Jurkat, Clone E6-1 (cell line): ENCODE measurements around the gene ZFY.
"Not testable (repeated sequence)": the region's sequence is repeated elsewhere in the genome, so short reads cannot be mapped to it uniquely, and the experiment has no call there.

Experiments
- DNase-seq: peaks from one replicate; pipeline ENCODE4 v3.0.0-alpha.2; 2011; ENCODE audit warnings: low read depth, low spot score
- H3K4me3 ChIP-seq: 2 replicates; pipeline ENCODE4 v1.5.1; 2011; ENCODE audit warnings: mild to moderate bottlenecking, low read length, control low read depth, moderate library complexity

ZFY gene

GRCh38 chrY:2965629-2966028 lies 30.4 kb downstream of the ZFY start:
- DNase-seq, result no peak
- no peak overlapping the region for H3K4me3 ChIP-seq

GRCh38 chrY:2969561-2969960 lies 34.4 kb downstream of the ZFY start:
- no peak for DNase-seq
- H3K4me3 ChIP-seq, result no peak overlapping the region

DNA sequence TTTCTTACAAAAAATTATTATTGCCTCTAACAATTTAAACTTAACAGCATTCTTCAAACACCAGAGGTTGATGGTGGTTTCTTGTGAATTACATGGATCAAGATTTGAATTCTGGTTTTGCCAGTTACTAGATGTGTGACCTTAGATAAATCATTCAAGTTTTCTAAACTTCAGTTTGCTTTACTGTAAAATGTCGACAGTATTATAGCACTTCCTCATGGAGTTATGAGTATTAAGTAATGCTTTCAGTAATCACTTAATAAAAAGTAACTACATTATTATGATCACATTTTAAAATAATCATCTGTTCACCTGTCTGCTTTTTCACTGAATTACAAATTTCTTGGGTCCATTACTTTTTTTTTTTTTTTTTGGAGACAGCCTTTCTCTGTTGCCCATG lies 37.5 kb downstream of the ZFY start:
- DNase-seq, result no peak

GRCh38 chrY:2973110-2973751 lies 38.0 kb downstream of the ZFY start:
- DNase-seq, result no peak
- H3K4me3 ChIP-seq, result no peak overlapping the region

More for the DNA sequence above, 37.5 kb downstream of the ZFY start:
- no peak overlapping the region for H3K4me3 ChIP-seq

- no peak for DNase-seq
- no peak overlapping the region for H3K4me3 ChIP-seq
These were observed 44.1 kb downstream of the ZFY start for GRCh38 chrY:2979283-2979682.

GRCh38 chrY:2984491-2984890 lies 49.3 kb downstream of the ZFY start:
- DNase-seq, result no peak
- H3K4me3 ChIP-seq, result no peak overlapping the region

GRCh38 chrY:2987178-2987577 lies 52.0 kb downstream of the ZFY start:
- not testable (repeated sequence) for H3K4me3 ChIP-seq, DNase-seq

- DNase-seq, H3K4me3 ChIP-seq: not testable (repeated sequence)
These were observed 62.2 kb downstream of the ZFY start for GRCh38 chrY:2997369-2997768.

DNA sequence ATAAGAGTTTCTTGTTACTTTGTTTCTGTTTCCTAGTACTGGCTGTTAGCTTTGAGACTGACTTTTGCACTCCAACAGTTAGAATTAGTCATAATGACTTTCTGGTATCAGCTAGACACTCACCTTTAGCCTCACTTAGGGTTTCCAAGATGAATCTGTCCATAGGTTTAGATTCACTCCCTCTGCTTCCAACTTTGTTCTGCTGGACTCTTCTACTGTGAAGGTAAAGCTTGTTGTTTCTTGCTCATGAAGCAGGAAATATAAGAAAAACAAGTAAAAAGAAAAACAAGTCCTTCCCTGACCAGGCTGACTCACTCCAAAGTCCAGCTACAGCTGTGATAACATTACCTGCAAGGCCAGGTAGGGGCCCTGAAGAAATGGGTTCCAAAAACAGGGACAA lies 67.0 kb downstream of the ZFY start:
- H3K4me3 ChIP-seq, result no peak overlapping the region
- no peak for DNase-seq

DNA sequence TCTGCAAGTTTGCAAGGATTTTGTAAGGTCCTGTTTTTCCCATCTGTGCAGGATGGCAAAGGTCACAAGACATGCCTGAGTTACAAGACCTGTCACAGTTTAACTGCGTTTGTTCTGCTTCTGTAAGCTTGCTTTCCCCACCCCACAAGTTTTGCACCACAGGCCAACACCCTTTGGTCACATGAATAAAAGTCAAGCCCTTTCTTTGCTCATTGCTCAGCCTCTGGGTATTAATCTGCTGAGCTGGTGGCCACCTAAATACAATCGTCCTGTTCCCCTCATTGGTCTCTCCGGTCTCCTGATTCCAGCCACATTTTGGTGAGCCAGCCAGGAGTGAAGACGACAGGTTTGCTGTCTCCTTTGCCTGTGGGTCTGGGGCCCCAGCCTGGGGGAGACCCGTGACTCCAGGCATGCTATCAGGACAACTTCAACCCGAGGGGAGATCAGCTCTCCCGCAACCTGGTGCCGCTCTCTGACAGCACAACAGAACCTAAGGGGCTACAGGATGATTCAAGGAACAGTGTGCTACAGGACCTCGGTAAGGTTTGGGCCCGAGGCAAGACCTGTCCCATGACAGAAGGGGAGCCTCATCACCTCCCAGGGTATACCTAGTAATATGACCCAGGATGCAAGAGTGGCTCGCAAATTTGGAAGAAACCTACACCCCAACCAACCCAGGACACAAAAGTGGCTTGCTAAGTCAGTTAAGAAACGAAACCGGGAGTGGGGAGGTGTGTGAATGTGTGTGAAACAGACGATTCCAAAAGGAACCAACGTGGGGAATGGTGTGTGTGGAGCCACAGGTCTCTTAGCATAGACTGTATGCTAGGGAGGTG lies 67.7 kb downstream of the ZFY start:
- H3K4me3 ChIP-seq, result peak overlapping the region; percentile 52
- no peak for DNase-seq

DNA sequence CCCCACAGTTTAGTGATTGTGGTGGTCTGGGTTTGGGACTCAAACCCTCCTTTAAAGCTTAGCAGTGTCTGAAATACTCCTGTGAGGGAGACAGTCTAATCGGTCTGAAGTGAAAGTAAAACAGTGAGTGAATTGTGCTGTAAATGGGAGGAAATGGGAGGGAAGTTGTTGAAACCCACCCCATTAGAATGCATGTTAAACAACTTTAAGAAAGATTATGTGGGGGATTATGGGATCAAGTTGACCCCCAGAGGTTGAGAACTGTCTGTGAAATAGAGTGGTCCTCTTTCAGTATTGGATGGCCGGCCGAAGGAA lies 68.3 kb downstream of the ZFY start:
- H3K4me3 ChIP-seq, result peak overlapping the region; percentile 52
- DNase-seq, result no peak

- peak overlapping the region; percentile 52 for H3K4me3 ChIP-seq
- DNase-seq, result peak; percentile 80
These were observed 68.7 kb downstream of the ZFY start for GRCh38 chrY:3003846-3004245.

DNA sequence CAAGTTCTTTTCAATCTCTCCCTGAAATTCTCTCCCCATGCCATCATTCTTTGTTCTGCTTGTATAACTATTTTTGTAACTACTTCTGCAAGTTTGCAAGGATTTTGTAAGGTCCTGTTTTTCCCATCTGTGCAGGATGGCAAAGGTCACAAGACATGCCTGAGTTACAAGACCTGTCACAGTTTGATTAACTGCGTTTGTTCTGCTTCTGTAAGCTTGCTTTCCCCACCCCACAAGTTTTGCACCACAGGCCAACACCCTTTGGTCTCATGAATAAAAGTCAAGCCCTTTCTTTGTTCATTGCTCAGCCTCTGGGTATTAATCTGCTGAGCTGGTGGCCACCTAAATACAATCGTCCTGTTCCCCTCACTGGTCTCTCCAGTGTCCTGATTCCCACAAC lies 70.8 kb downstream of the ZFY start:
- not testable (repeated sequence) for DNase-seq

GRCh38 chrY:3007967-3008366 lies 72.8 kb downstream of the ZFY start:
- no peak for DNase-seq
- no peak overlapping the region for H3K4me3 ChIP-seq

More for the DNA sequence above, 70.8 kb downstream of the ZFY start:
- H3K4me3 ChIP-seq, result not testable (repeated sequence)

GRCh38 chrY:3012226-3012625 lies 77.0 kb downstream of the ZFY start:
- no peak overlapping the region for H3K4me3 ChIP-seq
- DNase-seq, result no peak

- DNase-seq, result no peak
- H3K4me3 ChIP-seq, result no peak overlapping the region
These were observed 81.4 kb downstream of the ZFY start for GRCh38 chrY:3016594-3016993.

DNA sequence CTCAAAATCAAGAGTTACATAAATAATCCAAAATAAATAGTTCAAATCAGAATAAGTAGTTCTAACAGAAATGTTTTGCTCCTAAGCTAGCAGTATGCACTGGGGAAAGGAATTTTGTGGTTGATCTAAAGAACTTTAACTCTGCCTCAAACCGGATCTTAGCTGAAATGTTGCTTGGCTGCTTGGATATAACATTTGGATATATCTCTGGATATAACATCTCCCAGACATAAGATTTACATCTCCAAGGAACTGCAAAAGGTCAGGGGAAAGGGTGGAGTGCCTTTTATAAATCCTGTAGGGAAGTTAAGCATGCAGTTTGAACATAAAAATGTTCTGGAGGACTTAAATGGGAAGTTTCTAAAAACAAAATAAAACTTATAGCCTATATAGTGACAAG lies 83.4 kb downstream of the ZFY start:
- DNase-seq, result no peak
- no peak overlapping the region for H3K4me3 ChIP-seq

- H3K4me3 ChIP-seq, result no peak overlapping the region
- DNase-seq, result no peak
These were observed 84.4 kb downstream of the ZFY start for GRCh38 chrY:3019584-3019983.

GRCh38 chrY:3021176-3021575 lies 86.0 kb downstream of the ZFY start:
- DNase-seq, result no peak
- H3K4me3 ChIP-seq, result no peak overlapping the region

- no peak for DNase-seq
- no peak overlapping the region for H3K4me3 ChIP-seq
These were observed 88.4 kb downstream of the ZFY start for GRCh38 chrY:3023606-3024005.

GRCh38 chrY:3025357-3025756 lies 90.2 kb downstream of the ZFY start:
- no peak for DNase-seq
- no peak overlapping the region for H3K4me3 ChIP-seq
